WTC11 (cell line): ENCODE results near the gene ITPKB. TPM values are rescaled to one million over a fixed set of nuclear protein-coding genes. Genes with fewer than 3 reads are reported as not detected.

Source experiments
- ATAC-seq: fragments of 200-7000 bp; cut with Tn5 transposase; 2 replicates; pipeline ENCODE4 v1.10.0; 2021; ENCODE audit warnings: mild to moderate bottlenecking, moderate library complexity
- CTCF ChIA-PET: fragments of 300-600 bp; sonication (Branson Sonifier 250); formaldehyde crosslinking; loops from one replicate; lab custom pipeline; 2021; ENCODE audit warnings: antibody characterized with exemption; lab: Charles Lee
- POLR2A ChIA-PET: fragments of 350-600 bp; sonication (Branson Sonifier 250); formaldehyde crosslinking; loops from one replicate; lab custom pipeline; 2021; ENCODE audit warnings: antibody characterized with exemption; lab: Charles Lee
- DNase-seq: peaks from one replicate; pipeline ENCODE4 v3.0.0; 2021; ENCODE audit warnings: low spot score
- H3K27ac Mint-ChIP-seq: 2 replicates; pipeline ENCODE4 v1.8.0; 2021; ENCODE audit warnings: mixed read lengths
- H3K27me3 Mint-ChIP-seq: 2 replicates; pipeline ENCODE4 v1.8.0; 2021; ENCODE audit warnings: low read depth, mild to moderate bottlenecking, moderate library complexity, mixed read lengths
- H3K36me3 Mint-ChIP-seq: 2 replicates; pipeline ENCODE4 v1.8.0; 2021; ENCODE audit warnings: mixed read lengths
- H3K4me1 Mint-ChIP-seq: 2 replicates; pipeline ENCODE4 v1.8.0; 2022; ENCODE audit warnings: mixed read lengths
- H3K4me3 Mint-ChIP-seq: 2 replicates; pipeline ENCODE4 v1.8.0; 2021; ENCODE audit warnings: mild to moderate bottlenecking, moderate library complexity, mixed read lengths
- H3K9me3 Mint-ChIP-seq: 2 replicates; pipeline ENCODE4 v1.8.0; 2021; ENCODE audit warnings: mixed read lengths
- ETV6 ChIP-seq: sonication (generic); formaldehyde crosslinking; IDR thresholded peaks from 2 replicates; pipeline ENCODE4 v1.8.1; 2022; ENCODE audit warnings: mild to moderate bottlenecking, missing genetic modification reagents
- HMGA2 ChIP-seq: fragments of 250-450 bp; sonication (Bioruptor Pico); IDR thresholded peaks from 2 replicates; pipeline ENCODE4 v1.4.0; 2021; ENCODE audit warnings: mild to moderate bottlenecking, moderate library complexity
- NR2C2 ChIP-seq: sonication (generic); formaldehyde crosslinking; IDR thresholded peaks from 2 replicates; pipeline ENCODE4 v1.8.0; 2022; ENCODE audit warnings: mild to moderate bottlenecking, missing genetic modification reagents
- NR3C1 ChIP-seq: sonication (generic); formaldehyde crosslinking; conservative IDR thresholded peaks from 2 replicates; pipeline ENCODE4 v1.8.1; 2023; ENCODE audit warnings: low read depth, mild to moderate bottlenecking, missing genetic modification reagents
- OVOL2 ChIP-seq: fragments of 250-450 bp; sonication (Bioruptor Pico); IDR thresholded peaks from 2 replicates; pipeline ENCODE4 v1.9.0; 2021; ENCODE audit warnings: mild to moderate bottlenecking, borderline replicate concordance
- PRRX2 ChIP-seq: fragments of 250-450 bp; sonication (Bioruptor Pico); IDR thresholded peaks from 2 replicates; pipeline ENCODE4 v1.8.0; 2021; ENCODE audit warnings: mild to moderate bottlenecking
- ZBTB21 ChIP-seq: sonication (generic); formaldehyde crosslinking; IDR thresholded peaks from 2 replicates; pipeline ENCODE4 v1.8.1; 2023; ENCODE audit warnings: mild to moderate bottlenecking, missing genetic modification reagents, borderline replicate concordance
- ZNF219 ChIP-seq: sonication (generic); formaldehyde crosslinking; IDR thresholded peaks from 2 replicates; pipeline ENCODE4 v1.8.0; 2023; ENCODE audit warnings: missing genetic modification reagents, mild to moderate bottlenecking, borderline replicate concordance
- ZNF317 ChIP-seq: sonication (generic); formaldehyde crosslinking; IDR thresholded peaks from 2 replicates; pipeline ENCODE4 v1.8.1; 2023; ENCODE audit warnings: low read depth, mild to moderate bottlenecking, moderate library complexity, missing genetic modification reagents, borderline replicate concordance
- ZNF396 ChIP-seq: fragments of 250-450 bp; sonication (Bioruptor Pico); IDR thresholded peaks from 2 replicates; pipeline ENCODE4 v1.8.0; 2021; ENCODE audit warnings: mild to moderate bottlenecking, moderate library complexity, borderline replicate concordance
- total RNA-seq: library from RNA; stranded (reverse); gene quantifications from 3 replicates; pipeline ENCODE4 v1.2.3, GENCODE V29; 2021
- TF ChIP-seq, protein P1 (sequence below): fragments of 250-450 bp; sonication (Bioruptor Pico); IDR thresholded peaks from 2 replicates; pipeline ENCODE4 v2.1.2; 2022; ENCODE audit warnings: mild to moderate bottlenecking, moderate library complexity
- TF ChIP-seq, protein P2 (sequence below): fragments of 250-450 bp; sonication (Bioruptor Pico); IDR thresholded peaks from 2 replicates; pipeline ENCODE4 v1.9.0; 2021; ENCODE audit warnings: moderate library complexity, mild to moderate bottlenecking, inconsistent platforms, borderline replicate concordance
- TF ChIP-seq, protein P3 (sequence below): sonication (generic); formaldehyde crosslinking; IDR thresholded peaks from 2 replicates; pipeline ENCODE4 v1.8.1; 2023; ENCODE audit warnings: mild to moderate bottlenecking, missing genetic modification reagents, borderline replicate concordance
- TF ChIP-seq, protein P4 (sequence below): fragments of 200-600 bp; IDR thresholded peaks from 2 replicates; pipeline ENCODE4 v1.8.0; 2022; ENCODE audit warnings: antibody characterized with exemption
- TF ChIP-seq, protein P5 (sequence below): sonication (generic); formaldehyde crosslinking; IDR thresholded peaks from 2 replicates; pipeline ENCODE4 v1.8.1; 2022; ENCODE audit warnings: missing genetic modification reagents, borderline replicate concordance
- TF ChIP-seq, protein P6 (sequence below): sonication (generic); formaldehyde crosslinking; IDR thresholded peaks from 2 replicates; pipeline ENCODE4 v1.8.0; 2022; ENCODE audit warnings: mild to moderate bottlenecking, missing genetic modification reagents

Gene ITPKB
- total RNA-seq, 1 experiment from 2014 or later, result 15.6 TPM

DNA sequence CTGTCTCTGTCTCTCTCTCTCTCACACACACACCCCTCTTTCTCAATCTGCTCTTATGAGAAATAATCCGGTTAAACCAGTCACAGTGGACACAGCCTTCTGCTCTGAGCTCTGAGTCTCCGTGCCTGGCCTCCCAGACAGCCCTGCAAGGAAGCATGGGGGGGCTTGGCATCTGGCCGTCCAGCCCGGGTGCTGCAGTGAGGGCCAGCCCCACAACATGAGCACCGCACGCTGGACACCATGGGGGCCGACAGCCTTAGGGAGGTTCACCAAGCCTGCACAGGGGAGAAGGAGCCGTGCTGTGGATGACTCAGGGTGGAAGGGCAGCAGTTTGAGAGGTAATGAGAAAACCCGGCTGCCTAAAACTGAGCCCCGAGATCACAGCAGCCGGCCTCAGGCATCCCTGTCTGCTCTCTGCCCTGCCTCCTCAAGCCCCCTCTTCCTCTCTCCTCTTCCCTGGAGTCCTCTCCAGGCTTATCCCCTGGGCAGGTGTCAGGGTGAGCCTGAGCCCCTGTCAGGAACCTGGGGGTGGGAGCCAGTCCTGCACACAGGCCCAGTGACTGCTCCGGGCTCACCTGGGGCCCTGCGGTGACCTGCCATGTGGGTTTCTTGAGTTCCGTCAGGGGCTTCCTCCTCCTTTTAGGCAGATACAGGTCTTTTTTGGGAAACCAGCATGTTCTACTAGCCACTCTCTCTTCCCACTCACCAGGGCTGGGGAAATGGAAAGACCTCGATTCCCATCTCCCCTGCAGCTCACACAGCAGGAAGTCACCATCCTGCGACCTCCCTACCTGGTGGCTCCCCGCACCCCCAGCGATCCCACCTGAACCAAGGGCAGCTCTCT, 92.8 kb downstream of the ITPKB start:
- no peak for DNase-seq
- ChIA-PET POLR2A (no interaction called here), CTCF (interaction anchor here (1.0 kb wide), 1 partner anchor 20 kb away, joined by 3 read pairs; no protein-coding TSS in a partner anchor)
- TF ChIP-seq, protein P1, sequence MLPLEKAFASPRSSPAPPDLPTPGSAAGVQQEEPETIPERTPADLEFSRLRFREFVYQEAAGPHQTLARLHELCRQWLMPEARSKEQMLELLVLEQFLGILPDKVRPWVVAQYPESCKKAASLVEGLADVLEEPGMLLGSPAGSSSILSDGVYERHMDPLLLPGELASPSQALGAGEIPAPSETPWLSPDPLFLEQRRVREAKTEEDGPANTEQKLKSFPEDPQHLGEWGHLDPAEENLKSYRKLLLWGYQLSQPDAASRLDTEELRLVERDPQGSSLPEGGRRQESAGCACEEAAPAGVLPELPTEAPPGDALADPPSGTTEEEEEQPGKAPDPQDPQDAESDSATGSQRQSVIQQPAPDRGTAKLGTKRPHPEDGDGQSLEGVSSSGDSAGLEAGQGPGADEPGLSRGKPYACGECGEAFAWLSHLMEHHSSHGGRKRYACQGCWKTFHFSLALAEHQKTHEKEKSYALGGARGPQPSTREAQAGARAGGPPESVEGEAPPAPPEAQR (CRISPR knock-in tag), result no peak
- TF ChIP-seq, protein P2, sequence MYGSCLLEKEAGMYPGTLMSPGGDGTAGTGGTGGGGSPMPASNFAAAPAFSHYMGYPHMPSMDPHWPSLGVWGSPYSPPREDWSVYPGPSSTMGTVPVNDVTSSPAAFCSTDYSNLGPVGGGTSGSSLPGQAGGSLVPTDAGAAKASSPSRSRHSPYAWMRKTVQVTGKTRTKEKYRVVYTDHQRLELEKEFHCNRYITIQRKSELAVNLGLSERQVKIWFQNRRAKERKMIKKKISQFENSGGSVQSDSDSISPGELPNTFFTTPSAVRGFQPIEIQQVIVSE (CRISPR knock-in tag), result no peak
- TF ChIP-seq, protein P3, sequence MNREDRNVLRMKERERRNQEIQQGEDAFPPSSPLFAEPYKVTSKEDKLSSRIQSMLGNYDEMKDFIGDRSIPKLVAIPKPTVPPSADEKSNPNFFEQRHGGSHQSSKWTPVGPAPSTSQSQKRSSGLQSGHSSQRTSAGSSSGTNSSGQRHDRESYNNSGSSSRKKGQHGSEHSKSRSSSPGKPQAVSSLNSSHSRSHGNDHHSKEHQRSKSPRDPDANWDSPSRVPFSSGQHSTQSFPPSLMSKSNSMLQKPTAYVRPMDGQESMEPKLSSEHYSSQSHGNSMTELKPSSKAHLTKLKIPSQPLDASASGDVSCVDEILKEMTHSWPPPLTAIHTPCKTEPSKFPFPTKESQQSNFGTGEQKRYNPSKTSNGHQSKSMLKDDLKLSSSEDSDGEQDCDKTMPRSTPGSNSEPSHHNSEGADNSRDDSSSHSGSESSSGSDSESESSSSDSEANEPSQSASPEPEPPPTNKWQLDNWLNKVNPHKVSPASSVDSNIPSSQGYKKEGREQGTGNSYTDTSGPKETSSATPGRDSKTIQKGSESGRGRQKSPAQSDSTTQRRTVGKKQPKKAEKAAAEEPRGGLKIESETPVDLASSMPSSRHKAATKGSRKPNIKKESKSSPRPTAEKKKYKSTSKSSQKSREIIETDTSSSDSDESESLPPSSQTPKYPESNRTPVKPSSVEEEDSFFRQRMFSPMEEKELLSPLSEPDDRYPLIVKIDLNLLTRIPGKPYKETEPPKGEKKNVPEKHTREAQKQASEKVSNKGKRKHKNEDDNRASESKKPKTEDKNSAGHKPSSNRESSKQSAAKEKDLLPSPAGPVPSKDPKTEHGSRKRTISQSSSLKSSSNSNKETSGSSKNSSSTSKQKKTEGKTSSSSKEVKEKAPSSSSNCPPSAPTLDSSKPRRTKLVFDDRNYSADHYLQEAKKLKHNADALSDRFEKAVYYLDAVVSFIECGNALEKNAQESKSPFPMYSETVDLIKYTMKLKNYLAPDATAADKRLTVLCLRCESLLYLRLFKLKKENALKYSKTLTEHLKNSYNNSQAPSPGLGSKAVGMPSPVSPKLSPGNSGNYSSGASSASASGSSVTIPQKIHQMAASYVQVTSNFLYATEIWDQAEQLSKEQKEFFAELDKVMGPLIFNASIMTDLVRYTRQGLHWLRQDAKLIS, result no peak
- no peaks in the 10 kb centered on the region for H3K9me3 Mint-ChIP-seq
- peaks cover 2% of the 10 kb centered on the region for H3K36me3 Mint-ChIP-seq
- no peak overlapping the region for H3K4me3 Mint-ChIP-seq
- no peaks in the 10 kb centered on the region for H3K27me3 Mint-ChIP-seq
- no peak for ATAC-seq
- no peak overlapping the region for H3K27ac Mint-ChIP-seq
- H3K4me1 Mint-ChIP-seq, result peaks cover 21% of the 10 kb centered on the region

DNA sequence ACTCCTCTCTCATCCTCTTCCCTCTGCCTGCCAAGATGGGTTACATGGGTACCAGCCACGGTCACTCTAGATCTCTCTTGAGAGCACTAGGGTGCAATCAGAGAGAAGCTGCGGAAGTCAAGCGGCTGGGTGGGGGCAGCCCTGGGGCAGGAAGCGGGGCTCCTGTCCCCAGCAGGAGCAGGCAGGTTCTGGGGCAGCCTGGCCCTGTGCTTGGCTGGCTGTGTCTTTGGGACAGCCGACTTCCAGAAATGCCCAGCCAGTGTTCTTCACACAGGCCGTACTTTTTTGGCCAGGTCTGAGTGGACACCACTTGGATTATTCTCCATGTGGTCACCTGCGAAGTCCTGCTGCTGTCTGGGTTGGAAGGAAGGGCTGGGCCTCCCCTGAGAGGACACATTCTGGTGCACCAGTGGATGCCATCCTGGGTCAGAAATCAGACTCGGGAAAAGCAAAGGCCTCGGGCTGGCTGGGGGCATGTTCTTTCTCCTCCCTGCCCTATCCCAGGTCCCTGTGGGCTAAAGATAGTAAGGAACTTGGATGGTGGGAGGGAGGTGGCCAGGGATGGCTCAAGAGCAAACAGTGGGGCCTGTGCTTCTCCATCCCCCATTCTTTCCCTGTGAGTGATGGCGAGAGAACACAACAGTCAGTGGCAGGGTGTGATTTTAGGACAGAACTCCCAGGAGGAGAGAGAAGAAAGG, 93.7 kb downstream of the ITPKB start:
- H3K27ac Mint-ChIP-seq, result no peak overlapping the region
- no peaks in the 10 kb centered on the region for H3K27me3 Mint-ChIP-seq
- DNase-seq (no peak), ATAC-seq (no peak)
- POLR2A ChIA-PET, result no interaction called here
- peaks cover 24% of the 10 kb centered on the region for H3K4me1 Mint-ChIP-seq
- TF ChIP-seq HMGA2 (CRISPR knock-in tag), result no peak
- TF ChIP-seq, protein P4, sequence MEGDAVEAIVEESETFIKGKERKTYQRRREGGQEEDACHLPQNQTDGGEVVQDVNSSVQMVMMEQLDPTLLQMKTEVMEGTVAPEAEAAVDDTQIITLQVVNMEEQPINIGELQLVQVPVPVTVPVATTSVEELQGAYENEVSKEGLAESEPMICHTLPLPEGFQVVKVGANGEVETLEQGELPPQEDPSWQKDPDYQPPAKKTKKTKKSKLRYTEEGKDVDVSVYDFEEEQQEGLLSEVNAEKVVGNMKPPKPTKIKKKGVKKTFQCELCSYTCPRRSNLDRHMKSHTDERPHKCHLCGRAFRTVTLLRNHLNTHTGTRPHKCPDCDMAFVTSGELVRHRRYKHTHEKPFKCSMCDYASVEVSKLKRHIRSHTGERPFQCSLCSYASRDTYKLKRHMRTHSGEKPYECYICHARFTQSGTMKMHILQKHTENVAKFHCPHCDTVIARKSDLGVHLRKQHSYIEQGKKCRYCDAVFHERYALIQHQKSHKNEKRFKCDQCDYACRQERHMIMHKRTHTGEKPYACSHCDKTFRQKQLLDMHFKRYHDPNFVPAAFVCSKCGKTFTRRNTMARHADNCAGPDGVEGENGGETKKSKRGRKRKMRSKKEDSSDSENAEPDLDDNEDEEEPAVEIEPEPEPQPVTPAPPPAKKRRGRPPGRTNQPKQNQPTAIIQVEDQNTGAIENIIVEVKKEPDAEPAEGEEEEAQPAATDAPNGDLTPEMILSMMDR, result no peak
- TF ChIP-seq ZBTB21 (CRISPR knock-in tag), result no peak
- TF ChIP-seq, protein P2 (CRISPR knock-in tag), result no peak
- TF ChIP-seq NR3C1 (CRISPR knock-in tag), result no peak
- TF ChIP-seq, protein P5, sequence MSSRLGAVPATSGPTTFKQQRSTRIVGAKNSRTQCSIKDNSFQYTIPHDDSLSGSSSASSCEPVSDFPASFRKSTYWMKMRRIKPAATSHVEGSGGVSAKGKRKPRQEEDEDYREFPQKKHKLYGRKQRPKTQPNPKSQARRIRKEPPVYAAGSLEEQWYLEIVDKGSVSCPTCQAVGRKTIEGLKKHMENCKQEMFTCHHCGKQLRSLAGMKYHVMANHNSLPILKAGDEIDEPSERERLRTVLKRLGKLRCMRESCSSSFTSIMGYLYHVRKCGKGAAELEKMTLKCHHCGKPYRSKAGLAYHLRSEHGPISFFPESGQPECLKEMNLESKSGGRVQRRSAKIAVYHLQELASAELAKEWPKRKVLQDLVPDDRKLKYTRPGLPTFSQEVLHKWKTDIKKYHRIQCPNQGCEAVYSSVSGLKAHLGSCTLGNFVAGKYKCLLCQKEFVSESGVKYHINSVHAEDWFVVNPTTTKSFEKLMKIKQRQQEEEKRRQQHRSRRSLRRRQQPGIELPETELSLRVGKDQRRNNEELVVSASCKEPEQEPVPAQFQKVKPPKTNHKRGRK (CRISPR knock-in tag), result no peak
- TF ChIP-seq ZNF317 (CRISPR knock-in tag), result no peak
- no peak for TF ChIP-seq NR2C2 (CRISPR knock-in tag)
- TF ChIP-seq ETV6, result no peak
- no peak for TF ChIP-seq OVOL2 (CRISPR knock-in tag)
- TF ChIP-seq, protein P6, sequence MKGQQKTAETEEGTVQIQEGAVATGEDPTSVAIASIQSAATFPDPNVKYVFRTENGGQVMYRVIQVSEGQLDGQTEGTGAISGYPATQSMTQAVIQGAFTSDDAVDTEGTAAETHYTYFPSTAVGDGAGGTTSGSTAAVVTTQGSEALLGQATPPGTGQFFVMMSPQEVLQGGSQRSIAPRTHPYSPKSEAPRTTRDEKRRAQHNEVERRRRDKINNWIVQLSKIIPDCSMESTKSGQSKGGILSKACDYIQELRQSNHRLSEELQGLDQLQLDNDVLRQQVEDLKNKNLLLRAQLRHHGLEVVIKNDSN (CRISPR knock-in tag), result no peak
- TF ChIP-seq, protein P1 (CRISPR knock-in tag), result no peak
- no peak for TF ChIP-seq ZNF396 (CRISPR knock-in tag)
- TF ChIP-seq ZNF219, result no peak
- TF ChIP-seq PRRX2 (CRISPR knock-in tag), result no peak
- CTCF ChIA-PET, result interaction anchor here (1.0 kb wide), 1 partner anchor 19 kb away, joined by 3 read pairs; no protein-coding TSS in a partner anchor
- no peaks in the 10 kb centered on the region for H3K9me3 Mint-ChIP-seq
- H3K36me3 Mint-ChIP-seq, result peaks cover 2% of the 10 kb centered on the region
- H3K4me3 Mint-ChIP-seq, result no peak overlapping the region
